ENCODE results near the gene CREB5.

The CREB5 gene

GRCh38 chr7:28658381-28658780 is 246.1 kb downstream of the CREB5 start:
- no peak for DNase-seq

- no peak for DNase-seq
These were observed 247.8 kb downstream of the CREB5 start for GRCh38 chr7:28660132-28660531.

- DNase-seq: no peak
These were observed 249.7 kb downstream of the CREB5 start for GRCh38 chr7:28661826-28662595.

- DNase-seq: no peak
These were observed 253.8 kb downstream of the CREB5 start for GRCh38 chr7:28666154-28666553.

GRCh38 chr7:28668085-28668484 is 255.8 kb downstream of the CREB5 start:
- DNase-seq: no peak

DNA sequence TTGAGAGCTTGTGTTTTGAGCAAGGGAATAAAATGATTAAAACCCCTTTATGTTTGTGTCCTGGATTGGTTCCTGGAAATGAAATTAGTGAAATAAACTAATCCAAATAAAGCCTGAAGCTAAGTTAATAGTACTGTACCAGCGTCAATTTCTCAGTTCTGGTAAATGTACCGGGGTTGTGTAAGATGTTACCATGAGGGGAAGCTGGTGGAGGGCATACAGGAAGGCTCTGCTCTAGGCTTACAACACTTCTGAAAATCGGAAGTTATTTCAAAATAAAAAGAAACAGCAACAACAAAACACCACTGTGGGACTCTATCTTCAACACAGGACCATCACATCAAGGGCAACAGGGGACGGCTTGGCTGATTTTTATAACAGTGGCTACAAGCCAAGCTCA is 257.0 kb downstream of the CREB5 start:
- DNase-seq: no peak

DNA sequence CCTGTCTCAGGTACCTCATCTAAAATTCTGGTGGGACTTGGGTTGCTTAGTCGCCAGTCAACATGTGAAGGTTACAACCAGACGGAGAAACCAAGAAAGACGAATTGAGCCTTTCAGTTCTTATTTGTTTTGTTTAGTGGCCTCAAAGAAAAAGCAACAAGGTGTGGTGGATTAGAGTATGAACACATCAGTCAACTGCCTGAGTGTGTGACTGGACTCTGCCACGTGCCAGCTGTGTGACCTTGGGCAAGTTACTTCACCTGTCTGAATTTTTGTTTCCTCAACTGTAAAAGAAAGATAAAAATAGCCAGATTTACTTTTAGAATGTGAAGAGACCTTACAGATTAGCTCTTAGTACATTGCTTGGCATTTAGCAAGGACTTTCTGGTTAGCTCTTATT is 259.2 kb downstream of the CREB5 start:
- no peak for DNase-seq

GRCh38 chr7:28672397-28672797 is 260.1 kb downstream of the CREB5 start:
- DNase-seq: no peak

DNA sequence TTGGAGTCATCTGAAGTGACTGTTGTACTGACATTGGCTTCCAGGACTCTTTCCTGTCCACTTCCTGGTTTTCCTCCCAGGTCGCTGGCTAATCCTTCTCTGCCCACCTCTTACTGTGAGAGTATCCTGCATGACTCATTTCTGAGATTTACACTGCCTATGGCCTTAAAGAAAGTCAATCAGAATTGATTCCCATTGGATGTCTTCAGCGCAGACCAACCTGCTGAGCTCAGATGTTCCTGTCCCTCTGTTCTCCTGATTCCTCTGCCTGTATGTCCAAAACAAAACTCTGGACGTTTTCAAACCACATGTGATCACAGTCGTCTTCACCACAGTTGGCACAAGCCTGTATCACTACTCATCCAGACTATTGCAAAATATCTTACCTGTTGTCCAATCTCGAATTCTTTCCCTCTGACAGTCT is 262.1 kb downstream of the CREB5 start:
- DNase-seq: no peak

DNA sequence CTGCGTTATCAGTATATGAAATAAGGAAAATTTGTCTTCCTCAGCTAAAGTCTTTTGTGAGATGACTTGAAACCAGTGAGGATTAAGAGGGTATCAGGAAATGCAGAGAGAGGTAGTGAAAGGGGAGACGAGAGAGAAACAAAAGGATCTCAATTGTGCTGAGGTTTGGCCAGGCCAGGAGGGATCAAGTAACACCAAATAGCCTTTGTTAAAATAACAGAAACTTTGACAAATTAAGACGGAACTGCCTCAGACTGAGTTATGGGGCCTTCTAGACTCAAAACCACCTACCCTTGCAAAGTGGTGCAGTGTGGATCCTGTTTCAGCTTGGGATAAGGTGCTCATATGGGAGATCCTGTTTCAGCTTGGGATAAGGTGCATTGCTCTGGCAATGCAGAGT is 263.1 kb downstream of the CREB5 start:
- DNase-seq: no peak

DNA sequence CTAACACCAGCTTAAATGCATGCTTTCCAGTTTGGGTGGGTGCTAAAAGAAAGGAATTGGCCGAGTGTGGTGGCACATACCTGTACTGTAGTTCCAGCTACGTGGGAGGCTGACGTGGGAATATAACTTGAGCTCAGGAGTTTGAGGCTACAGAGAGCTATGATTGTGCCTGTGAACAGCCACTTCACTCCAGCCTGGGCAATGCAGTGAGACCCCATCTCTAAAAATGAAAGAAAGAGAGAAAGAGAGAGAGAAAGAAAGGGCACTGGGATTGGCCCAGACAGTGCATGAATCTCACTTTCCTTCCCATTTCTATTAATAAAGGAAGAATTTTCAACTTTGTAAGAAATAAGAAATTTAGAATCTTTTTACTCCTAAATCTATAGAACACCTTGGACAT is 265.4 kb downstream of the CREB5 start:
- no peak for DNase-seq

DNA sequence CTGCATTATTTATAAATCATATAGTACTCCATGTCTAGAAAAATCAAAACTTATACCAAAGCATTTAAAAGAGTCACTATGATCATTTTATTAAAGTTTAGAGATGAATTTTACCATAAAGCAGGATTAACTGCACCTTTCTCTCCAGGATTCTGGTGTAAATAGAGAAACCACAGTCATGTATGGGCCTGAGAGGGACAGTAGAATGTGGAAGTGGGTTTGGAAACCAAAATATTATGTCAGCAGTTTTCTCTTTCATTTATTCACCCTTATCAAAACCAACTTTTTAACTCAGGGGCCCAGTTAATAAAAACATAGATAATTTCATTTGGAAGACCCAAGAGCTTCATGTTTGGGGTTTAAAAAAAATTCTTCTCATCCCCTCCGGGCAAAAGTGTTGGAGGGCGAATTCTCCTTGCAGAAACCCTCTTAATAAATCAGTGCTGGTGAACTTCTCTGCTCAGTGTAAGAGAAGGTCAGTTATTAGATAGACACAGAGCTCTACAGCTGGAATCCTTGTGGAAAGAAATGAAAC is 266.2 kb downstream of the CREB5 start:
- DNase-seq: no peak

GRCh38 chr7:28681693-28682310 is 269.5 kb downstream of the CREB5 start:
- DNase-seq: no peak

DNA sequence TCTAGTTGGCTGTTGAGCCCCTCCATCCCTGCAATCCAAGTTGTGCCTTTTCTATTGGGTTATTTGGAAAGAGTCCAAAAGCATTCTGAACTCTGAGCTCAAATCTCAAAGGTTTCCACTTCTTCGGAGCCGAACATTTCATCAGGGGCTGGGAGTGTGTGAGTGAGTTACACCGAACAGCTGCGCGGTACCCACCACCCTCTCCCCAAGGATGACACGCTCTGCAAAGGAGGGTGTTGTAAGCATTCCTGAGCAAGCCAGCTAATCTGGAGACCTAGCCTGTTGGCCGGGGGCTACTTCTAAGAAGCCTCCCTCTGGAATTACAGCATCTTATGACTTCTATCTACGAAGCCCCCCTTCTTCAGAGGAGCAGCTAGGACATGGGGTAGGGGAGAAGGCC is 270.5 kb downstream of the CREB5 start:
- DNase-seq: no peak

GRCh38 chr7:28684650-28685241 is 272.4 kb downstream of the CREB5 start:
- DNase-seq: no peak

GRCh38 chr7:28685242-28685643 is 272.9 kb downstream of the CREB5 start:
- DNase-seq: peak; percentile 59

- DNase-seq: peak; percentile 97
These were observed 273.5 kb downstream of the CREB5 start for GRCh38 chr7:28685644-28686417.

- DNase-seq: peak; percentile 72
These were observed 274.1 kb downstream of the CREB5 start for GRCh38 chr7:28686418-28686800.

DNA sequence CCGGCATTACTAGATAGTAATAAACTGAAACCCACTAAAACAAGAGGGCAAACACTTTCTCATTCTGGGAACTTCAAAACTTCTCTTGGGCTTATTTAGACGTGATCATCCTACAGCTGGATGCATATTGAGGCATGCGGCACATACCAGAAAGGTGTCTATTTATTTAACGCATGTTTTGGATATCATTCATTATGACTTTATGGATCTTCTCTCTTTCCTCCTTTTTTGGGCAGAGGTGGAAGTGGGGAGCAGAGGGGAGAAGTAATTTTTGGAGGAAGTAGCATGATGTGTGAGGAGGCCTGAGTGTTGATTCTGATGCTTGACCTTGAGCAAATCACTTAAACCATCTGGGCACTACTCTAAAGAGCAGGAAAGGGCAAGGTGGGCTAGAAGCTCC is 275.2 kb downstream of the CREB5 start:
- DNase-seq: no peak

DNA sequence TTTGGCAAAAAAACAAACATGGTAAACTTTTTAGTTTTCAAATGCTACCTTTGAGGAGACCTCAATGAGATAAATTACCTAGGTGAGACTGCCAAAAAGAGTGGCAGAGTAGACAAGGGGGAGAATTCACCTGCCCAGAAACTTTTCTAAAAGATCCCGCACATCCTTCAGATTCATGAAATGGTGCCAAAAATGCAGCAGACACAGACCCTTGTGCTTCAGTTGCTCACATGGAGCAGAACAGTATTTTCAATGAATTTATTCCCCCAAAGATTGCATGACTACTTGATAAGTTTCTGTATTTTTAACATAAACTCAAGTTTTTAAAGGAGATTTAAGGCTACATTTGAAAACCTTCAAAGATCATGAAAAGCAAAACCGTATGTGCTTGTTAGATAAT is 275.9 kb downstream of the CREB5 start:
- DNase-seq: no peak

- no peak for DNase-seq
These were observed 276.3 kb downstream of the CREB5 start for GRCh38 chr7:28688651-28689050.

- peak; percentile 45 for DNase-seq
These were observed 283.3 kb downstream of the CREB5 start for GRCh38 chr7:28695300-28696295.

Measured in left hindlimb (tissue), 1 donor.